ENCODE data around the gene CCSAP.

Gene CCSAP

GRCh38 chr1:229347528-229347927 lies 4.7 kb upstream of the CCSAP start:
- Histone ChIP-seq H3K9me2 (replicated peaks; ENCODE audit: low read depth, low read length) (no peaks in the 10 kb centered on the region), H3K4me1 (ENCODE audit: insufficient read depth, low read length, poor library complexity, severe bottlenecking) (peaks cover 3% of the 10 kb centered on the region), H3K36me3 (ENCODE audit: insufficient read depth, low read length) (no peaks in the 10 kb centered on the region), H3F3A (ENCODE audit: low read depth) (no peaks in the 10 kb centered on the region), H3K79me2 (ENCODE audit: insufficient read depth, low read length) (no peaks in the 10 kb centered on the region), H3K9me3 (ENCODE audit: insufficient read depth, low read depth, low read length) (no peaks in the 10 kb centered on the region), H2AFZ (ENCODE audit: low read length) (no peak overlapping the region), H3K27me3 (ENCODE audit: insufficient read depth, low read length, poor library complexity, severe bottlenecking) (no peaks in the 10 kb centered on the region), H3K4me3 (ENCODE audit: low read length, poor library complexity, severe bottlenecking) (no peak overlapping the region), H4K20me1 (ENCODE audit: insufficient read depth, low read length, poor library complexity, severe bottlenecking) (no peaks in the 10 kb centered on the region), H3K9ac (ENCODE audit: low read depth, low read length, poor library complexity, severe bottlenecking) (no peak overlapping the region), H3K4me2 (ENCODE audit: low read depth, low read length, poor library complexity, severe bottlenecking) (no peak overlapping the region)
- TF ChIP-seq EZH2phosphoT487 (IDR thresholded peaks at IDR 0.05; ENCODE audit: borderline replicate concordance): no peak
- TF ChIP-seq CTCF (conservative IDR thresholded peaks at IDR 0.05; ENCODE audit: low read length): no peak

- Histone ChIP-seq H3K27me3 (ENCODE audit: insufficient read depth, low read length, poor library complexity, severe bottlenecking) (no peaks in the 10 kb centered on the region), H3K79me2 (ENCODE audit: insufficient read depth, low read length) (peaks cover 18% of the 10 kb centered on the region), H3K4me3 (ENCODE audit: low read length, poor library complexity, severe bottlenecking) (no peak overlapping the region), H3K9me3 (ENCODE audit: insufficient read depth, low read depth, low read length) (no peaks in the 10 kb centered on the region), H3K9ac (ENCODE audit: low read depth, low read length, poor library complexity, severe bottlenecking) (no peak overlapping the region), H3K9me2 (replicated peaks; ENCODE audit: low read depth, low read length) (no peaks in the 10 kb centered on the region), H4K20me1 (ENCODE audit: insufficient read depth, low read length, poor library complexity, severe bottlenecking) (peaks cover 4% of the 10 kb centered on the region), H3F3A (ENCODE audit: low read depth) (no peaks in the 10 kb centered on the region), H2AFZ (ENCODE audit: low read length) (no peak overlapping the region), H3K4me1 (ENCODE audit: insufficient read depth, low read length, poor library complexity, severe bottlenecking) (peaks cover 9% of the 10 kb centered on the region), H3K4me2 (ENCODE audit: low read depth, low read length, poor library complexity, severe bottlenecking) (no peak overlapping the region), H3K36me3 (ENCODE audit: insufficient read depth, low read length) (no peaks in the 10 kb centered on the region)
- TF ChIP-seq CTCF (conservative IDR thresholded peaks at IDR 0.05; ENCODE audit: low read length) (no peak), EZH2phosphoT487 (IDR thresholded peaks at IDR 0.05; ENCODE audit: borderline replicate concordance) (no peak)
Observed at GRCh38 chr1:229344937-229345684, 2.3 kb upstream of the CCSAP start.

- peak overlapping the region; percentile 85 for H3K4me2 ChIP-seq (ENCODE audit: low read depth, low read length, poor library complexity, severe bottlenecking)
- H2AFZ ChIP-seq (ENCODE audit: low read length): peak overlapping the region; percentile 42; the same call in 1 of the 2 replicates
- H3K9me3 ChIP-seq (ENCODE audit: insufficient read depth, low read depth, low read length): no peaks in the 10 kb centered on the region
- H4K20me1 ChIP-seq (ENCODE audit: insufficient read depth, low read length, poor library complexity, severe bottlenecking): peaks cover 8% of the 10 kb centered on the region
- H3F3A ChIP-seq (ENCODE audit: low read depth): no peaks in the 10 kb centered on the region; the same call in 1 of the 2 replicates
- H3K4me3 ChIP-seq (ENCODE audit: low read length, poor library complexity, severe bottlenecking): peak overlapping the region; percentile 85
- H3K9ac ChIP-seq (ENCODE audit: low read depth, low read length, poor library complexity, severe bottlenecking): no peak overlapping the region
- H3K9me2 ChIP-seq (replicated peaks; ENCODE audit: low read depth, low read length): no peaks in the 10 kb centered on the region
- no peaks in the 10 kb centered on the region for H3K36me3 ChIP-seq (ENCODE audit: insufficient read depth, low read length)
- H3K79me2 ChIP-seq (ENCODE audit: insufficient read depth, low read length): peaks cover 28% of the 10 kb centered on the region
- no peaks in the 10 kb centered on the region for H3K27me3 ChIP-seq (ENCODE audit: insufficient read depth, low read length, poor library complexity, severe bottlenecking)
- peaks cover 19% of the 10 kb centered on the region for H3K4me1 ChIP-seq (ENCODE audit: insufficient read depth, low read length, poor library complexity, severe bottlenecking)
- no peak for TF ChIP-seq EZH2phosphoT487 (IDR thresholded peaks at IDR 0.05; ENCODE audit: borderline replicate concordance)
- no peak for TF ChIP-seq CTCF (conservative IDR thresholded peaks at IDR 0.05; ENCODE audit: low read length)
Observed at GRCh38 chr1:229344139-229344538, 1.3 kb upstream of the CCSAP start.

Data from Loucy (cell line).